ENCODE data around the gene SLC25A12.
"Not testable (repeated sequence)": the region's sequence is repeated elsewhere in the genome, so short reads cannot be mapped to it uniquely, and the experiment has no call there.

SLC25A12 gene

GRCh38 chr2:171822525-171823322 is 71.3 kb downstream of the SLC25A12 start:
- no peak for DNase-seq

- no peak for DNase-seq
These were observed 74.6 kb downstream of the SLC25A12 start for GRCh38 chr2:171819453-171819852.

- no peak for DNase-seq
These were observed 79.2 kb downstream of the SLC25A12 start for GRCh38 chr2:171814883-171815282.

GRCh38 chr2:171814174-171814573 is 79.9 kb downstream of the SLC25A12 start:
- DNase-seq = no peak

GRCh38 chr2:171813729-171814128 is 80.3 kb downstream of the SLC25A12 start:
- DNase-seq = no peak

GRCh38 chr2:171813126-171813525 is 80.9 kb downstream of the SLC25A12 start:
- no peak for DNase-seq

- DNase-seq = no peak
These were observed 82.8 kb downstream of the SLC25A12 start for GRCh38 chr2:171811245-171811628.

GRCh38 chr2:171810422-171811244 is 83.4 kb downstream of the SLC25A12 start:
- no peak for DNase-seq

GRCh38 chr2:171808885-171809284 is 85.2 kb downstream of the SLC25A12 start:
- DNase-seq = not testable (repeated sequence)

- no peak for DNase-seq
These were observed 86.1 kb downstream of the SLC25A12 start for GRCh38 chr2:171807831-171808393.

- no peak for DNase-seq
These were observed 86.9 kb downstream of the SLC25A12 start for GRCh38 chr2:171807119-171807518.

- DNase-seq = no peak
These were observed 89.6 kb downstream of the SLC25A12 start for GRCh38 chr2:171804456-171804855.

GRCh38 chr2:171803757-171804156 is 90.3 kb downstream of the SLC25A12 start:
- no peak for DNase-seq

- DNase-seq = no peak
These were observed 93.4 kb downstream of the SLC25A12 start for GRCh38 chr2:171800639-171801038.

GRCh38 chr2:171798156-171798820 is 95.8 kb downstream of the SLC25A12 start:
- no peak for DNase-seq

- no peak for DNase-seq
These were observed 99.1 kb downstream of the SLC25A12 start for GRCh38 chr2:171794918-171795317.

- DNase-seq = no peak
These were observed 100.1 kb downstream of the SLC25A12 start for GRCh38 chr2:171793691-171794678.

GRCh38 chr2:171792886-171793580 is 101.0 kb downstream of the SLC25A12 start:
- no peak for DNase-seq

GRCh38 chr2:171792157-171792556 is 101.9 kb downstream of the SLC25A12 start:
- DNase-seq = no peak

GRCh38 chr2:171791361-171791760 is 102.7 kb downstream of the SLC25A12 start:
- no peak for DNase-seq

- DNase-seq = no peak
These were observed 104.1 kb downstream of the SLC25A12 start for GRCh38 chr2:171789956-171790355.

Data from NCI-H187 treated with DMSO at 0.1 percent for 48 hours (cell line).